ENCODE data around the gene MED28.
A peak's percentile ranks its signal among the peaks of the same experiment; 100 is the strongest.
"Not testable (repeated sequence)": the region's sequence is repeated elsewhere in the genome, so short reads cannot be mapped to it uniquely, and the experiment has no call there.

Gene MED28

GRCh38 chr4:17614416-17615299 lies at the start of gene MED28:
Gene MED28 (plus strand): TSS chr4:17614641. CDS start chr4:17614655, 14 bp downstream.
- peak; percentile 90 for DNase-seq (ENCODE audit: low read depth)

GRCh38 chr4:17565846-17566245 lies 48.6 kb upstream of the MED28 start:
- no peak for DNase-seq (ENCODE audit: low read depth)

- DNase-seq (ENCODE audit: low read depth) = no peak
These were observed 47.2 kb upstream of the MED28 start for GRCh38 chr4:17567271-17567670.

- DNase-seq (ENCODE audit: low read depth) = no peak
These were observed 40.2 kb upstream of the MED28 start for GRCh38 chr4:17574206-17574605.

GRCh38 chr4:17575177-17575576 lies 39.3 kb upstream of the MED28 start:
- not testable (repeated sequence) for DNase-seq (ENCODE audit: low read depth)

- peak; percentile 91 for DNase-seq (ENCODE audit: low read depth)
These were observed 37.3 kb upstream of the MED28 start, which contains the start of gene LAP3 for GRCh38 chr4:17576932-17577664. Gene LAP3 (plus strand): TSS chr4:17577198. CDS start chr4:17577466, 268 bp downstream.

- peak; percentile 21 for DNase-seq (ENCODE audit: low read depth)
These were observed 36.6 kb upstream of the MED28 start for GRCh38 chr4:17577665-17578481.

- DNase-seq (ENCODE audit: low read depth) = peak; percentile 7
These were observed 36.0 kb upstream of the MED28 start for GRCh38 chr4:17578482-17578891.

- DNase-seq (ENCODE audit: low read depth) = no peak
These were observed 33.5 kb upstream of the MED28 start for GRCh38 chr4:17580969-17581368.

- no peak for DNase-seq (ENCODE audit: low read depth)
These were observed 31.2 kb upstream of the MED28 start for GRCh38 chr4:17583276-17583675.

- no peak for DNase-seq (ENCODE audit: low read depth)
These were observed 30.5 kb upstream of the MED28 start for GRCh38 chr4:17583941-17584340.

- no peak for DNase-seq (ENCODE audit: low read depth)
These were observed 29.8 kb upstream of the MED28 start for GRCh38 chr4:17584521-17585213.

- no peak for DNase-seq (ENCODE audit: low read depth)
These were observed 27.2 kb upstream of the MED28 start for GRCh38 chr4:17587094-17587822.

- no peak for DNase-seq (ENCODE audit: low read depth)
These were observed 25.1 kb upstream of the MED28 start for GRCh38 chr4:17589355-17589754.

- DNase-seq (ENCODE audit: low read depth) = no peak
These were observed 18.9 kb upstream of the MED28 start for GRCh38 chr4:17595471-17596005.

- no peak for DNase-seq (ENCODE audit: low read depth)
These were observed 16.9 kb upstream of the MED28 start for GRCh38 chr4:17597517-17597916.

- no peak for DNase-seq (ENCODE audit: low read depth)
These were observed 14.6 kb upstream of the MED28 start for GRCh38 chr4:17599826-17600225.

GRCh38 chr4:17605236-17605635 lies 9.2 kb upstream of the MED28 start:
- DNase-seq (ENCODE audit: low read depth) = no peak

- peak; percentile 78 for DNase-seq (ENCODE audit: low read depth)
These were observed 553 bp upstream of the MED28 start for GRCh38 chr4:17613761-17614415.

GRCh38 chr4:17616283-17616682 lies 1.8 kb downstream of the MED28 start:
- DNase-seq (ENCODE audit: low read depth) = no peak

Measured in amniotic epithelial cell (primary cell).